HG02759 (cell line): ENCODE data around the gene PDAP1.
"Not testable (repeated sequence)": the region's sequence is repeated elsewhere in the genome, so short reads cannot be mapped to it uniquely, and the experiment has no call there.

Experiments used
- ATAC-seq: cut with Tn5 transposase; IDR thresholded peaks from one replicate; pipeline ENCODE4 v1.9.1; 2021; ENCODE audit warnings: mild to moderate bottlenecking, moderate library complexity; ENCODE audit not compliant: unreplicated experiment

Gene PDAP1

GRCh38 chr7:99357701-99358490, 50.5 kb downstream of the PDAP1 start:
- ATAC-seq, result no peak

- no peak for ATAC-seq
These were observed 53.3 kb downstream of the PDAP1 start for GRCh38 chr7:99355098-99355497.

- ATAC-seq, result no peak
These were observed 56.1 kb downstream of the PDAP1 start for GRCh38 chr7:99352247-99352646.

GRCh38 chr7:99350641-99351040, 57.8 kb downstream of the PDAP1 start:
- ATAC-seq, result not testable (repeated sequence)
